Upper lobe of left lung (tissue), 4 donors: ENCODE measurements around the gene RASAL2.

Source experiments
- CTCF ChIP-seq, 6 experiments: fragments of 450-650 bp in 4 of 6; fragments of 200-600 bp in 2 of 6; sonication (generic) in 2 of 6; IDR thresholded peaks; one replicate each; pipeline ENCODE4 v1.5.1; 2016 to 2019; ENCODE audit warnings: antibody characterized with exemption in 6 of 6
- EP300 ChIP-seq, 4 donors: sonication (generic); formaldehyde crosslinking; IDR thresholded peaks; one replicate each; pipeline ENCODE4 v1.5.1; 2017; ENCODE audit warnings: antibody characterized with exemption in 4 of 4, control low read depth in 2 of 4
- POLR2A ChIP-seq, 4 donors: fragments of 450-650 bp; IDR thresholded peaks; one replicate each; pipeline ENCODE4 v1.5.1; 2016 to 2017; ENCODE audit warnings: antibody characterized with exemption in 4 of 4, mild to moderate bottlenecking in 2 of 4
- POLR2AphosphoS5 ChIP-seq, 2 donors: sonication (generic); formaldehyde crosslinking; IDR thresholded peaks; one replicate each; pipeline ENCODE4 v1.5.1; 2017; ENCODE audit warnings: antibody characterized with exemption in 2 of 2

- TF ChIP-seq EP300 (IDR thresholded peaks at IDR 0.05) (no peak), CTCF (IDR thresholded peaks at IDR 0.05) (no peak), POLR2AphosphoS5 (IDR thresholded peaks at IDR 0.05) (no peak), POLR2A (IDR thresholded peaks at IDR 0.05) (no peak)
Observed at GRCh38 chr1:178389441-178389840, 295.5 kb downstream of the RASAL2 start.
